HCT116 (cell line): Measurements from ENCODE around the gene NKAP. TPM values are rescaled to one million over a fixed set of nuclear protein-coding genes. Genes with fewer than 3 reads are reported as not detected.

ENCODE experiments used
- ATAC-seq: fragments of 200-7000 bp; cut with Tn5 transposase; 2 replicates; pipeline ENCODE4 v1.9.1; 2020; ENCODE audit warnings: mild to moderate bottlenecking, moderate library complexity
- BruUV-seq: library from RNA; stranded (reverse); fragments of 400-500 nt; replicated peaks from 2 replicates; lab custom pipeline; 2021; lab: Mats Ljungman, UMichigan
- CTCF ChIA-PET: fragments of 300-600 bp; sonication (Branson Sonifier 250); formaldehyde crosslinking; loops from one replicate; lab custom pipeline; 2021; ENCODE audit warnings: antibody characterized with exemption; lab: Charles Lee
- POLR2A ChIA-PET: fragments of 300-600, 350-600 bp; sonication (Branson Sonifier 250); formaldehyde crosslinking; loops from one replicate; lab custom pipeline; 2021; ENCODE audit warnings: antibody characterized with exemption; lab: Charles Lee
- RAD21 ChIA-PET, 2 experiments: fragments of 300-600 bp; sonication (Branson Sonifier 250); formaldehyde crosslinking; loops; one replicate each; lab custom pipeline; 2023; ENCODE audit warnings: low total read pairs in 2 of 2; ENCODE audit not compliant: uncharacterized antibody in 2 of 2, unreplicated experiment in 2 of 2, low non-redundant PET in 1 of 2; lab: Charles Lee
- DNase-seq: peaks from one replicate; pipeline ENCODE4 v3.0.0-alpha.2; 2010; ENCODE audit warnings: low read depth, low spot score
- H2AFZ ChIP-seq: fragments of 200-600 bp; shearing (Covaris generic), sonication (generic); 2 replicates; pipeline ENCODE4 v1.6.1; 2017; ENCODE audit warnings: low read depth, mixed run types, mixed read lengths, antibody characterized with exemption, low read length; ENCODE audit not compliant: poor library complexity, severe bottlenecking
- H3K27ac ChIP-seq: 2 replicates; pipeline ENCODE4 v1.5.1; 2012; ENCODE audit warnings: low read depth, low read length
- H3K27me3 ChIP-seq: fragments of 200-600 bp; sonication (generic); 2 replicates; pipeline ENCODE4 v1.6.1; 2016; ENCODE audit warnings: mixed run types, low read length, mixed read lengths; ENCODE audit not compliant: insufficient read depth
- H3K36me3 ChIP-seq, 2 experiments: fragments of 200-500 bp in 1 of 2; fragments of 200-600 bp in 1 of 2; sonication (Bioruptor generic) in 1 of 2; sonication (generic) in 1 of 2; 2 replicates each; pipeline versions ENCODE4 v1.5.1 to v1.6.1; 2014 to 2016; ENCODE audit warnings: low read length in 2 of 2, inconsistent platforms in 1 of 2, mixed read lengths in 1 of 2, mixed run types in 1 of 2; ENCODE audit not compliant: insufficient read depth in 2 of 2, control insufficient read depth in 1 of 2
- H3K4me1 ChIP-seq, 2 experiments: fragments of 200-600 bp in 1 of 2; sonication (generic) in 1 of 2; 2 replicates each; pipeline versions ENCODE4 v1.5.1 to v1.6.1; 2012 to 2017; ENCODE audit warnings: low read length in 2 of 2, inconsistent platforms in 1 of 2, mild to moderate bottlenecking in 1 of 2, mixed read lengths in 1 of 2, mixed run types in 1 of 2, moderate library complexity in 1 of 2; ENCODE audit not compliant: insufficient read depth in 2 of 2, control insufficient read depth in 1 of 2
- H3K4me2 ChIP-seq: fragments of 200-600 bp; sonication (generic); 2 replicates; pipeline ENCODE4 v1.6.1; 2017; ENCODE audit warnings: mixed run types, low read length, mixed read lengths
- H3K4me3 ChIP-seq, 2 experiments: fragments of 200-600 bp in 1 of 2; sonication (generic) in 1 of 2; replicated peaks in 1 of 2; 2 replicates each; pipeline ENCODE4 v1.5.1; 2011 to 2016; ENCODE audit warnings: low read length in 2 of 2, control low read depth in 1 of 2, low read depth in 1 of 2, mild to moderate bottlenecking in 1 of 2, mixed read lengths in 1 of 2, mixed run types in 1 of 2
- H3K79me2 ChIP-seq: fragments of 200-600 bp; sonication (generic); 2 replicates; pipeline ENCODE4 v1.6.1; 2017; ENCODE audit warnings: mild to moderate bottlenecking, mixed run types, low read length, moderate library complexity, mixed read lengths; ENCODE audit not compliant: insufficient read depth
- H3K9ac ChIP-seq: fragments of 200-600 bp; sonication (generic); 2 replicates; pipeline ENCODE4 v1.6.1; 2016; ENCODE audit warnings: low read length, mixed read lengths
- H3K9me2 ChIP-seq: fragments of 200-600 bp; sonication (generic), shearing (Covaris generic); 2 replicates; pipeline ENCODE4 v1.6.1; 2017; ENCODE audit warnings: mixed run types, mild to moderate bottlenecking, moderate library complexity; ENCODE audit not compliant: insufficient read depth
- H3K9me3 ChIP-seq, 2 experiments: fragments of 200-500 bp in 1 of 2; fragments of 200-600 bp in 1 of 2; sonication (Bioruptor generic) in 1 of 2; sonication (generic) in 1 of 2; 2 replicates each; pipeline ENCODE4 v1.6.1; 2014 to 2017; ENCODE audit warnings: low read length in 2 of 2, mixed read lengths in 2 of 2, inconsistent platforms in 1 of 2, low read depth in 1 of 2, mild to moderate bottlenecking in 1 of 2, mixed run types in 1 of 2, moderate library complexity in 1 of 2; ENCODE audit not compliant: control insufficient read depth in 1 of 2, insufficient read depth in 1 of 2
- H4K20me1 ChIP-seq: fragments of 200-600 bp; sonication (generic), shearing (Covaris generic); 2 replicates; pipeline ENCODE4 v1.6.1; 2017; ENCODE audit warnings: mixed run types, mild to moderate bottlenecking, moderate library complexity; ENCODE audit not compliant: insufficient read depth
- CEBPB ChIP-seq: IDR thresholded peaks from 2 replicates; pipeline ENCODE4 v1.6.1; 2012; ENCODE audit warnings: low read depth
- ELF1 ChIP-seq: IDR thresholded peaks from 2 replicates; pipeline ENCODE4 v1.6.1; 2012; ENCODE audit warnings: low read depth, borderline replicate concordance
- EZH2 ChIP-seq: fragments of 200-600 bp; sonication (generic); IDR thresholded peaks from 2 replicates; pipeline ENCODE4 v1.6.1; 2017; ENCODE audit warnings: antibody characterized with exemption, mixed run types
- EZH2phosphoT487 ChIP-seq: fragments of 200-600 bp; IDR thresholded peaks from 2 replicates; pipeline ENCODE4 v1.6.1; 2018; ENCODE audit warnings: antibody characterized with exemption, borderline replicate concordance
- JUND ChIP-seq: IDR thresholded peaks from 2 replicates; pipeline ENCODE4 v1.6.1; 2012
- POLR2A ChIP-seq: IDR thresholded peaks from 2 replicates; pipeline ENCODE4 v1.7.0; 2011; ENCODE audit warnings: borderline replicate concordance; ENCODE audit not compliant: insufficient read depth, insufficient read length; ENCODE audit errors: extremely low read depth
- POLR2AphosphoS5 ChIP-seq: IDR thresholded peaks from 2 replicates; pipeline ENCODE4 v1.6.1; 2011; ENCODE audit warnings: mild to moderate bottlenecking, low read depth, low read length, moderate library complexity
- SIN3A ChIP-seq: IDR thresholded peaks from 2 replicates; pipeline ENCODE4 v1.6.1; 2012; ENCODE audit warnings: low read depth
- SP1 ChIP-seq: IDR thresholded peaks from 2 replicates; pipeline ENCODE4 v1.6.1; 2012; ENCODE audit warnings: low read depth
- ZFX ChIP-seq: fragments of 450-650 bp; IDR thresholded peaks from 2 replicates; pipeline ENCODE4 v1.6.1; 2017
- intact Hi-C: fragments of 100-400 bp; cut with micrococcal nuclease; formaldehyde crosslinking; loops from 2 replicates; pipeline ENCODE4 v1.10.0; 2022
- total RNA-seq: library from RNA; stranded (reverse); gene quantifications from one replicate; pipeline ENCODE4 v1.2.1, GENCODE V29; 2021; ENCODE audit not compliant: unreplicated experiment
- TF ChIP-seq, protein P1 (sequence below): IDR thresholded peaks from 2 replicates; pipeline ENCODE4 v1.6.1; 2011; ENCODE audit warnings: mild to moderate bottlenecking, low read length, moderate library complexity; ENCODE audit not compliant: insufficient replicate concordance; ENCODE audit errors: extremely low read depth
- TF ChIP-seq, protein P2 (sequence below): IDR thresholded peaks from 2 replicates; pipeline ENCODE4 v1.6.1; 2012
- TF ChIP-seq, protein P3 (sequence below), 3 experiments: fragments of 200-600 bp in 1 of 3; sonication (generic) in 1 of 3; IDR thresholded peaks in 2 of 3; conservative IDR thresholded peaks in 1 of 3; 2 replicates each; pipeline ENCODE4 v1.5.1; 2012 to 2017; ENCODE audit warnings: low read depth in 2 of 3, low read length in 2 of 3, antibody characterized with exemption in 1 of 3, borderline replicate concordance in 1 of 3, control low read depth in 1 of 3, mild to moderate bottlenecking in 1 of 3, mixed read lengths in 1 of 3, mixed run types in 1 of 3, moderate library complexity in 1 of 3; ENCODE audit not compliant: insufficient read depth in 1 of 3

The NKAP gene
- total RNA-seq, 1 experiment from 2014 or later = 9.3 TPM

DNA sequence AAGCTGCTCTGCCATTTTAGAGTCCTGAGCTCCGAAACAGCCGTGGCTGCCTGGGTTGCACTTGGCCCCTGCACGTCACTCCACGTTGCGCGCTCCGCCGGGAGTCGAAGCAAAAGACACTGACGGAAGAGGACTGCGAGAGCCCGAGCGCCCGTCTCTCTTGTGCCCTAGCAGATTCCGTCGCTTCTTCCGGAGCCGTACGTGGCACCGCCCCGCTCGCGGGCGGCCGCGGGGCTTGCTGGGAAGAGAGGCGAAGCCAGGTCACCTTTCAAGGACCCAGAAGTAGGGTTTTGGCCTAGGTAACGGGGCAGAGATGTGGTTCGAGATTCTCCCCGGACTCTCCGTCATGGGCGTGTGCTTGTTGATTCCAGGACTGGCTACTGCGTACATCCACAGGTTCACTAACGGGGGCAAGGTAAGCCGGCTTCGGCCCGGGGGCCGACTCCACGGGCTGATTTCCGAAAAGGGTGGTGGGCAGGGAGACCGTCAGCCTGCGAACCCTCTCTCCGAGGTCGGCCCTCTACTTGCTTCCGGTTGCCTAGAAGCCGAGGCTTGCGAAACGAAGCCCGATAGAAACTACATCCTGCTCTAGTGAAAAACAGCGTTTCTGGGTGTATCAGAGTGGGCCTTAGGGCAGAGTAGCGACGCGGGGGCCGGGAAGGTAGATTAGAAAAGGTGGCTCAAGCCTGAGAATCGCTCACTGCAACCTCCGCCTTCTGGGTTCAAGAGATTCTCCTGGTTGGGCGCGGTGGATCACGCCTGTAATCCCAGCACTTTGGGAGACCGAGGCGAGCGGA lies 71.8 kb downstream of the NKAP start, which contains the start of the genes NDUFA1 and RNF113A:
TSS of gene NDUFA1 (plus strand) at position 234 of the 797 bp plus-strand sequence. CDS start at position 314, 80 bp downstream.
TSS of gene RNF113A (minus strand) at position 135 of the 797 bp plus-strand sequence. CDS start at position 15, 120 bp downstream.
- no peaks in the 10 kb centered on the region for H3K27me3 ChIP-seq
- ATAC-seq = peak; percentile 98
- ChIA-PET POLR2A (no interaction called here), RAD21 (no interaction called here), CTCF (interaction anchor here (1.3 kb wide), 1 partner anchor 16 kb away, joined by 4 read pairs; no protein-coding TSS in a partner anchor)
- peaks cover 6 to 8% of the 10 kb centered on the region in 2 experiments; a peak in 2 of 4 replicates for H3K4me1 ChIP-seq
- intact Hi-C loops = no loop called here
- H3K9me2 ChIP-seq = no peaks in the 10 kb centered on the region
- peaks cover 3 to 7% of the 10 kb centered on the region in 2 experiments; a peak in 1 of 4 replicates for H3K36me3 ChIP-seq
- H3K27ac ChIP-seq = peak within 1 kb of the TSS; percentile 94
- DNase-seq = peak; percentile 55
- peak within 1 kb of the TSS; percentile 73 for H3K4me2 ChIP-seq
- no peaks in the 10 kb centered on the region for H3K9me3 ChIP-seq
- no peaks in the 10 kb centered on the region for H4K20me1 ChIP-seq
- H3K4me3 ChIP-seq = peak within 1 kb of the TSS; percentile 74 to 80
- peaks cover 45% of the 10 kb centered on the region for H3K79me2 ChIP-seq
- BruUV-seq = TSS peak; percentile 78
- no peak within 1 kb of the TSS for H2AFZ ChIP-seq
- TF ChIP-seq EZH2phosphoT487 = no peak
- TF ChIP-seq EZH2 = no peak
- peak; percentile 66 for TF ChIP-seq ELF1
- peak; percentile 60; the same call in 1 of the 2 replicates for TF ChIP-seq SIN3A
- TF ChIP-seq, protein P1, sequence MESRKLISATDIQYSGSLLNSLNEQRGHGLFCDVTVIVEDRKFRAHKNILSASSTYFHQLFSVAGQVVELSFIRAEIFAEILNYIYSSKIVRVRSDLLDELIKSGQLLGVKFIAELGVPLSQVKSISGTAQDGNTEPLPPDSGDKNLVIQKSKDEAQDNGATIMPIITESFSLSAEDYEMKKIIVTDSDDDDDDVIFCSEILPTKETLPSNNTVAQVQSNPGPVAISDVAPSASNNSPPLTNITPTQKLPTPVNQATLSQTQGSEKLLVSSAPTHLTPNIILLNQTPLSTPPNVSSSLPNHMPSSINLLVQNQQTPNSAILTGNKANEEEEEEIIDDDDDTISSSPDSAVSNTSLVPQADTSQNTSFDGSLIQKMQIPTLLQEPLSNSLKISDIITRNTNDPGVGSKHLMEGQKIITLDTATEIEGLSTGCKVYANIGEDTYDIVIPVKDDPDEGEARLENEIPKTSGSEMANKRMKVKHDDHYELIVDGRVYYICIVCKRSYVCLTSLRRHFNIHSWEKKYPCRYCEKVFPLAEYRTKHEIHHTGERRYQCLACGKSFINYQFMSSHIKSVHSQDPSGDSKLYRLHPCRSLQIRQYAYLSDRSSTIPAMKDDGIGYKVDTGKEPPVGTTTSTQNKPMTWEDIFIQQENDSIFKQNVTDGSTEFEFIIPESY = peak; percentile 48
- TF ChIP-seq ZFX = peak; percentile 88
- no peak for TF ChIP-seq JUND
- TF ChIP-seq POLR2A = peak; percentile 54
- TF ChIP-seq SP1 = peak; percentile 39; the same call in 1 of the 2 replicates
- TF ChIP-seq POLR2AphosphoS5 = peak; percentile 81
- TF ChIP-seq CEBPB = no peak
- TF ChIP-seq, protein P2, sequence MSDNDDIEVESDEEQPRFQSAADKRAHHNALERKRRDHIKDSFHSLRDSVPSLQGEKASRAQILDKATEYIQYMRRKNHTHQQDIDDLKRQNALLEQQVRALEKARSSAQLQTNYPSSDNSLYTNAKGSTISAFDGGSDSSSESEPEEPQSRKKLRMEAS = peak; percentile 80
- TF ChIP-seq, protein P3, sequence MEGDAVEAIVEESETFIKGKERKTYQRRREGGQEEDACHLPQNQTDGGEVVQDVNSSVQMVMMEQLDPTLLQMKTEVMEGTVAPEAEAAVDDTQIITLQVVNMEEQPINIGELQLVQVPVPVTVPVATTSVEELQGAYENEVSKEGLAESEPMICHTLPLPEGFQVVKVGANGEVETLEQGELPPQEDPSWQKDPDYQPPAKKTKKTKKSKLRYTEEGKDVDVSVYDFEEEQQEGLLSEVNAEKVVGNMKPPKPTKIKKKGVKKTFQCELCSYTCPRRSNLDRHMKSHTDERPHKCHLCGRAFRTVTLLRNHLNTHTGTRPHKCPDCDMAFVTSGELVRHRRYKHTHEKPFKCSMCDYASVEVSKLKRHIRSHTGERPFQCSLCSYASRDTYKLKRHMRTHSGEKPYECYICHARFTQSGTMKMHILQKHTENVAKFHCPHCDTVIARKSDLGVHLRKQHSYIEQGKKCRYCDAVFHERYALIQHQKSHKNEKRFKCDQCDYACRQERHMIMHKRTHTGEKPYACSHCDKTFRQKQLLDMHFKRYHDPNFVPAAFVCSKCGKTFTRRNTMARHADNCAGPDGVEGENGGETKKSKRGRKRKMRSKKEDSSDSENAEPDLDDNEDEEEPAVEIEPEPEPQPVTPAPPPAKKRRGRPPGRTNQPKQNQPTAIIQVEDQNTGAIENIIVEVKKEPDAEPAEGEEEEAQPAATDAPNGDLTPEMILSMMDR (IDR thresholded peaks at IDR 0.05 in 2 of 3, conservative IDR thresholded peaks at IDR 0.05 in 1 of 3; ENCODE audit: borderline replicate concordance in 1 of 3, insufficient read depth in 1 of 3, low read depth in 2 of 3, low read length in 2 of 3) = no peak
- TF ChIP-seq, all 23 proteins: peak for 8
- H3K9ac ChIP-seq = peak within 1 kb of the TSS; percentile 91
